Endothelial cell of umbilical vein (primary cell): ENCODE results near the gene DYNLT3. TPM values are rescaled to one million over a fixed set of nuclear protein-coding genes. Genes with fewer than 3 reads are reported as not detected.

ENCODE experiments used
- BruUV-seq: library from RNA; stranded (reverse); fragments of 400-500 nt; replicated peaks from 2 replicates; lab custom pipeline; 2021; lab: Mats Ljungman, UMichigan
- CTCF ChIA-PET: fragments of 300-600, 350-600 bp; sonication (Branson Sonifier 250); formaldehyde crosslinking; loops from one replicate; lab custom pipeline; 2021; ENCODE audit warnings: antibody characterized with exemption, inconsistent platforms; lab: Charles Lee
- POLR2A ChIA-PET: fragments of 300-600, 350-600 bp; sonication (Branson Sonifier 250); formaldehyde crosslinking; loops from one replicate; lab custom pipeline; 2021; ENCODE audit warnings: antibody characterized with exemption, inconsistent platforms; lab: Charles Lee
- DNase-seq: peaks from one replicate; pipeline ENCODE4 v3.0.0-alpha.2; 2011; ENCODE audit warnings: low read depth, low spot score
- FAIRE-seq: peaks from 2 replicates; lab custom pipeline; 2011; peaks lifted over from hg19 to GRCh38; lab: Jason Lieb, UNC
- H2AFZ ChIP-seq: 2 replicates; pipeline ENCODE4 v1.6.0; 2012; ENCODE audit warnings: low read depth, low read length, control low read depth, inconsistent platforms
- H3K27ac ChIP-seq: 2 replicates; pipeline ENCODE4 v1.5.1; 2011; ENCODE audit warnings: low read depth, mild to moderate bottlenecking, control low read depth, low read length, moderate library complexity; ENCODE audit not compliant: insufficient read depth
- H3K27me3 ChIP-seq, 2 experiments: 2 replicates each; pipeline versions ENCODE4 v1.6.0 to v1.6.1; 2011; ENCODE audit warnings: low read length in 2 of 2, mixed read lengths in 1 of 2; ENCODE audit not compliant: control insufficient read depth in 2 of 2, insufficient read depth in 2 of 2
- H3K36me3 ChIP-seq, 2 experiments: 2 replicates in 1 of 2; 3 replicates in 1 of 2; pipeline ENCODE4 v1.5.1; 2011; ENCODE audit warnings: low read length in 2 of 2, mild to moderate bottlenecking in 1 of 2, moderate library complexity in 1 of 2; ENCODE audit not compliant: control insufficient read depth in 2 of 2, insufficient read depth in 2 of 2; ENCODE audit errors: extremely low read depth in 1 of 2
- H3K4me1 ChIP-seq: 3 replicates; pipeline ENCODE4 v1.5.1; 2011; ENCODE audit warnings: mild to moderate bottlenecking, low read length; ENCODE audit not compliant: control insufficient read depth, insufficient read depth; ENCODE audit errors: extremely low read depth
- H3K4me2 ChIP-seq: 2 replicates; pipeline ENCODE4 v1.6.1; 2011; ENCODE audit warnings: low read length, control low read depth, mixed read lengths; ENCODE audit not compliant: insufficient read depth
- H3K4me3 ChIP-seq, 3 experiments: fragments of 200-600 bp in 1 of 3; sonication (generic), shearing (Covaris generic) in 1 of 3; replicated peaks in 1 of 3; 2 replicates each; pipeline ENCODE4 v1.5.1; 2011 to 2016; ENCODE audit warnings: control low read depth in 3 of 3, low read length in 3 of 3, mild to moderate bottlenecking in 2 of 3, inconsistent platforms in 1 of 3, low read depth in 1 of 3, moderate library complexity in 1 of 3; ENCODE audit not compliant: insufficient read depth in 1 of 3
- H3K79me2 ChIP-seq: 2 replicates; pipeline ENCODE4 v1.6.0; 2012; ENCODE audit warnings: low read length, inconsistent platforms; ENCODE audit not compliant: control insufficient read depth, insufficient read depth
- H3K9ac ChIP-seq: replicated peaks from 2 replicates; pipeline ENCODE3; 2011; ENCODE audit warnings: low read length, control low read depth; ENCODE audit not compliant: insufficient read depth; ENCODE audit errors: extremely low read depth
- H3K9me1 ChIP-seq: replicated peaks from 3 replicates; pipeline ENCODE4 v1.6.0; 2011; ENCODE audit warnings: mild to moderate bottlenecking, low read length; ENCODE audit not compliant: control insufficient read depth, insufficient read depth; ENCODE audit errors: extremely low read depth
- H3K9me3 ChIP-seq: replicated peaks from 2 replicates; pipeline ENCODE4 v1.5.1; 2012; ENCODE audit warnings: low read length, inconsistent platforms; ENCODE audit not compliant: control insufficient read depth, insufficient read depth
- H4K20me1 ChIP-seq: replicated peaks from 2 replicates; pipeline ENCODE3; 2011; ENCODE audit warnings: mild to moderate bottlenecking, low read length; ENCODE audit not compliant: control insufficient read depth, insufficient read depth; ENCODE audit errors: extremely low read depth
- CTCF ChIP-seq, 2 donors: IDR thresholded peaks; 1 replicate in 1 of 2; 2 replicates in 1 of 2; pipeline ENCODE4 v1.5.1; 2011; ENCODE audit warnings: low read length in 2 of 2, mild to moderate bottlenecking in 2 of 2, moderate library complexity in 2 of 2, control low read depth in 1 of 2, inconsistent platforms in 1 of 2, low read depth in 1 of 2; ENCODE audit not compliant: insufficient read depth in 1 of 2; ENCODE audit errors: extremely low read depth in 1 of 2
- EZH2 ChIP-seq: IDR thresholded peaks from 2 replicates; pipeline ENCODE4 v1.6.1; 2012; ENCODE audit warnings: borderline replicate concordance, low read depth, mild to moderate bottlenecking, moderate library complexity, low read length, inconsistent platforms; ENCODE audit not compliant: severe bottlenecking
- FOS ChIP-seq: IDR thresholded peaks from 2 replicates; pipeline ENCODE4 v1.6.1; 2011; ENCODE audit warnings: mild to moderate bottlenecking, low read length, moderate library complexity, borderline replicate concordance; ENCODE audit not compliant: insufficient read depth
- GATA2 ChIP-seq: IDR thresholded peaks from 2 replicates; pipeline ENCODE4 v1.7.0; 2011; ENCODE audit warnings: low read depth, mild to moderate bottlenecking, moderate library complexity, mixed read lengths, low read length; ENCODE audit not compliant: insufficient read length, insufficient read depth
- JUN ChIP-seq: IDR thresholded peaks from 2 replicates; pipeline ENCODE4 v1.6.1; 2011; ENCODE audit warnings: borderline replicate concordance, low read depth; ENCODE audit not compliant: insufficient read length, insufficient read depth
- MAX ChIP-seq: IDR thresholded peaks from 2 replicates; pipeline ENCODE4 v1.6.1; 2011; ENCODE audit not compliant: insufficient read depth, insufficient read length
- MYC ChIP-seq: IDR thresholded peaks from one replicate; pipeline ENCODE4 v1.6.1; 2011; ENCODE audit warnings: mild to moderate bottlenecking, low read depth, low read length
- POLR2A ChIP-seq: IDR thresholded peaks from 2 replicates; pipeline ENCODE4 v1.6.1; 2012; ENCODE audit warnings: low read depth, mild to moderate bottlenecking, control low read depth, low read length
- POLR2AphosphoS5 ChIP-seq: IDR thresholded peaks from 2 replicates; pipeline ENCODE4 v1.6.1; 2012; ENCODE audit warnings: low read depth, mild to moderate bottlenecking, control low read depth, low read length, moderate library complexity; ENCODE audit not compliant: insufficient read depth
- dilution Hi-C: fragments of 300-500 bp; cut with MboI; formaldehyde crosslinking; loops from one replicate; pipeline ENCODE4 v1.15.0; 2019; ENCODE audit warnings: low sequenced_read_pairs; ENCODE audit not compliant: extremely low pct_ligation_motif_present
- intact Hi-C: fragments of 100-400 bp; cut with micrococcal nuclease; formaldehyde crosslinking; loops from one replicate; pipeline ENCODE4 v1.10.0; 2022
- polyA plus RNA-seq, 4 experiments: library from polyadenylated mRNA; depleted of rRNA in 3 of 4; stranded (reverse) in 3 of 4; unstranded in 1 of 4; fragments of >200 nt; gene quantifications; 2 replicates each; pipeline versions ENCODE4 v1.2.1 to v1.2.3, GENCODE V29; 2011 to 2012; ENCODE audit warnings: missing spikeins in 1 of 4
- total RNA-seq: library from RNA; stranded (reverse); gene quantifications from 2 replicates; pipeline ENCODE4 v1.2.3, GENCODE V29; 2021

DYNLT3 gene
- total and polyA plus RNA-seq, 2 donors (not counting 3 experiments of a cell fraction or from before 2014, with no cell fraction given): 9.3 to 22.8 TPM

- Histone ChIP-seq H3K36me3 (no peaks in the 10 kb centered on the region), H3K4me3 (no peak overlapping the region), H3K9ac (no peak overlapping the region), H3K9me3 (no peaks in the 10 kb centered on the region), H3K27me3 (no peaks in the 10 kb centered on the region), H3K27ac (no peak overlapping the region), H3K4me2 (no peak overlapping the region), H4K20me1 (no peaks in the 10 kb centered on the region), H3K4me1 (no peaks in the 10 kb centered on the region), H3K79me2 (no peaks in the 10 kb centered on the region), H3K9me1 (no peaks in the 10 kb centered on the region), H2AFZ (no peak overlapping the region)
- intact Hi-C loops (no loop called here), dilution Hi-C loops (no loop called here)
- no peak for DNase-seq
- ChIA-PET CTCF (no interaction called here), POLR2A (no interaction called here)
- BruUV-seq: no TSS peak
- TF ChIP-seq MAX: no peak
- TF ChIP-seq POLR2A: no peak
- TF ChIP-seq JUN: no peak
- no peak for TF ChIP-seq CTCF (IDR thresholded peaks at IDR 0.05; ENCODE audit: extremely low read depth in 1 of 2, insufficient read depth in 1 of 2, low read depth in 1 of 2, low read length in 2 of 2)
- TF ChIP-seq MYC: no peak
- TF ChIP-seq EZH2: no peak
- no peak for FAIRE-seq
Observed at GRCh38 chrX:37888010-37888409, 40.6 kb upstream of the DYNLT3 start.

GRCh38 chrX:37887347-37887746 is 40.0 kb upstream of the DYNLT3 start:
- Histone ChIP-seq H3K9me1 (no peaks in the 10 kb centered on the region), H3K9ac (no peak overlapping the region), H3K27ac (no peak overlapping the region), H3K27me3 (no peaks in the 10 kb centered on the region), H3K9me3 (no peaks in the 10 kb centered on the region), H3K4me3 (no peak overlapping the region), H4K20me1 (no peaks in the 10 kb centered on the region), H2AFZ (no peak overlapping the region), H3K79me2 (no peaks in the 10 kb centered on the region), H3K36me3 (no peaks in the 10 kb centered on the region), H3K4me2 (no peak overlapping the region), H3K4me1 (no peaks in the 10 kb centered on the region)
- dilution Hi-C loops: no loop called here
- CTCF ChIA-PET: no interaction called here
- no TSS peak for BruUV-seq
- intact Hi-C loops: no loop called here
- TF ChIP-seq JUN (no peak), POLR2AphosphoS5 (no peak), MAX (no peak), MYC (no peak), CTCF (IDR thresholded peaks at IDR 0.05; ENCODE audit: extremely low read depth in 1 of 2, insufficient read depth in 1 of 2, low read depth in 1 of 2, low read length in 2 of 2) (no peak), FOS (no peak), EZH2 (no peak), POLR2A (no peak), GATA2 (no peak)
- DNase-seq: no peak
- POLR2A ChIA-PET: no interaction called here
- no peak for FAIRE-seq
